ENCODE results near the gene WDR93.

Gene WDR93

GRCh38 chr15:89767411-89767915, 76.9 kb downstream of the WDR93 start:
- POLR2A ChIA-PET (ENCODE audit: low non-redundant PET): no interaction called here
- no peak overlapping the region for H3K27ac ChIP-seq

GRCh38 chr15:89768071-89768500, 77.5 kb downstream of the WDR93 start:
- no peak overlapping the region for H3K27ac ChIP-seq
- ChIA-PET POLR2A (ENCODE audit: low non-redundant PET) (no interaction called here), CTCF (interaction anchor here (0.8 kb wide), 1 partner anchor 8 kb away, joined by 5 read pairs; no protein-coding TSS in a partner anchor)
- DNase-seq (ENCODE audit: low spot score): no peak
- TF ChIP-seq CTCF (conservative IDR thresholded peaks at IDR 0.05; ENCODE audit: low read depth): no peak

More at GRCh38 chr15:89767411-89767915, 76.9 kb downstream of the WDR93 start:
- DNase-seq (ENCODE audit: low spot score): no peak
- CTCF ChIA-PET: interaction anchor here (0.6 kb wide), 1 partner anchor 411 kb away, joined by 6 read pairs; no protein-coding TSS in a partner anchor
- no peak for TF ChIP-seq CTCF (conservative IDR thresholded peaks at IDR 0.05; ENCODE audit: low read depth)

GRCh38 chr15:89769366-89769765, 78.8 kb downstream of the WDR93 start:
- CTCF ChIA-PET: no interaction called here
- POLR2A ChIA-PET (ENCODE audit: low non-redundant PET): no interaction called here
- no peak for DNase-seq (ENCODE audit: low spot score)
- TF ChIP-seq CTCF (conservative IDR thresholded peaks at IDR 0.05; ENCODE audit: low read depth): no peak
- no peak overlapping the region for H3K27ac ChIP-seq

GRCh38 chr15:89770041-89770440, 79.4 kb downstream of the WDR93 start:
- POLR2A ChIA-PET (ENCODE audit: low non-redundant PET): no interaction called here
- CTCF ChIA-PET: interaction anchor here (1.4 kb wide), 1 partner anchor 105 kb away, joined by 3 read pairs; no protein-coding TSS in a partner anchor
- DNase-seq (ENCODE audit: low spot score): no peak
- H3K27ac ChIP-seq: 0 out of 2 replicates have a peak overlapping the region, but pooled peaks have one; percentile 15
- TF ChIP-seq CTCF (conservative IDR thresholded peaks at IDR 0.05; ENCODE audit: low read depth): no peak

GRCh38 chr15:89772932-89773583, 82.4 kb downstream of the WDR93 start:
- ChIA-PET CTCF (interaction anchor here (0.6 to 1.5 kb wide), 5 partner anchors 12 to 1334 kb away, joined by 3 to 9 read pairs (median 3); no protein-coding TSS in a partner anchor), POLR2A (ENCODE audit: low non-redundant PET) (interaction anchor here (0.6 kb wide), 2 partner anchors 20 to 39 kb away, joined by 4 to 6 read pairs; no protein-coding TSS in a partner anchor)
- peak overlapping the region; percentile 13; the same call in 1 of the 2 replicates for H3K27ac ChIP-seq
- TF ChIP-seq CTCF (conservative IDR thresholded peaks at IDR 0.05; ENCODE audit: low read depth): peak; percentile 50
- DNase-seq (ENCODE audit: low spot score): no peak

- ChIA-PET CTCF (interaction anchor here (1.0 to 1.6 kb wide), 3 partner anchors 13 to 114 kb away, joined by 3 to 4 read pairs (median 3); no protein-coding TSS in a partner anchor), POLR2A (ENCODE audit: low non-redundant PET) (no interaction called here)
- peak; percentile 41 for DNase-seq (ENCODE audit: low spot score)
- TF ChIP-seq CTCF (conservative IDR thresholded peaks at IDR 0.05; ENCODE audit: low read depth): no peak
- no peak overlapping the region for H3K27ac ChIP-seq
These were observed 83.9 kb downstream of the WDR93 start for GRCh38 chr15:89774492-89774891.
